WTC11 (cell line): Measurements from ENCODE around the gene MEGF6. TPM values are rescaled to one million over a fixed set of nuclear protein-coding genes. Genes with fewer than 3 reads are reported as not detected.

Experiments used
- ATAC-seq: fragments of 200-7000 bp; cut with Tn5 transposase; 2 replicates; pipeline ENCODE4 v1.10.0; 2021; ENCODE audit warnings: mild to moderate bottlenecking, moderate library complexity
- CTCF ChIA-PET: fragments of 300-600 bp; sonication (Branson Sonifier 250); formaldehyde crosslinking; loops from one replicate; lab custom pipeline; 2021; ENCODE audit warnings: antibody characterized with exemption; lab: Charles Lee
- POLR2A ChIA-PET: fragments of 350-600 bp; sonication (Branson Sonifier 250); formaldehyde crosslinking; loops from one replicate; lab custom pipeline; 2021; ENCODE audit warnings: antibody characterized with exemption; lab: Charles Lee
- DNase-seq: peaks from one replicate; pipeline ENCODE4 v3.0.0; 2021; ENCODE audit warnings: low spot score
- H3K27ac Mint-ChIP-seq: 2 replicates; pipeline ENCODE4 v1.8.0; 2021; ENCODE audit warnings: mixed read lengths
- H3K27me3 Mint-ChIP-seq: 2 replicates; pipeline ENCODE4 v1.8.0; 2021; ENCODE audit warnings: low read depth, mild to moderate bottlenecking, moderate library complexity, mixed read lengths
- H3K36me3 Mint-ChIP-seq: 2 replicates; pipeline ENCODE4 v1.8.0; 2021; ENCODE audit warnings: mixed read lengths
- H3K4me1 Mint-ChIP-seq: 2 replicates; pipeline ENCODE4 v1.8.0; 2022; ENCODE audit warnings: mixed read lengths
- H3K4me3 Mint-ChIP-seq: 2 replicates; pipeline ENCODE4 v1.8.0; 2021; ENCODE audit warnings: mild to moderate bottlenecking, moderate library complexity, mixed read lengths
- H3K9me3 Mint-ChIP-seq: 2 replicates; pipeline ENCODE4 v1.8.0; 2021; ENCODE audit warnings: mixed read lengths
- ATF1 ChIP-seq: sonication (generic); formaldehyde crosslinking; IDR thresholded peaks from 2 replicates; pipeline ENCODE4 v1.8.1; 2023; ENCODE audit warnings: mild to moderate bottlenecking, moderate library complexity, missing genetic modification reagents
- CREB1 ChIP-seq: sonication (generic); formaldehyde crosslinking; IDR thresholded peaks from 2 replicates; pipeline ENCODE4 v1.8.0; 2023; ENCODE audit warnings: mild to moderate bottlenecking, missing genetic modification reagents
- FOXK1 ChIP-seq: sonication (generic); formaldehyde crosslinking; IDR thresholded peaks from 2 replicates; pipeline ENCODE4 v1.8.0; 2022; ENCODE audit warnings: mild to moderate bottlenecking, moderate library complexity, missing genetic modification reagents
- GABPB1 ChIP-seq: sonication (generic); formaldehyde crosslinking; IDR thresholded peaks from 2 replicates; pipeline ENCODE4 v1.8.1; 2023; ENCODE audit warnings: mild to moderate bottlenecking, missing genetic modification reagents
- JAZF1 ChIP-seq: fragments of 250-450 bp; sonication (Bioruptor Pico); IDR thresholded peaks from 2 replicates; pipeline ENCODE4 v1.9.0; 2021; ENCODE audit warnings: moderate library complexity, mild to moderate bottlenecking, inconsistent platforms
- NFE2L1 ChIP-seq: sonication (generic); formaldehyde crosslinking; IDR thresholded peaks from 2 replicates; pipeline ENCODE4 v1.8.1; 2023; ENCODE audit warnings: missing genetic modification reagents
- OVOL2 ChIP-seq: fragments of 250-450 bp; sonication (Bioruptor Pico); IDR thresholded peaks from 2 replicates; pipeline ENCODE4 v1.9.0; 2021; ENCODE audit warnings: mild to moderate bottlenecking, borderline replicate concordance
- RELA ChIP-seq: sonication (generic); formaldehyde crosslinking; IDR thresholded peaks from 2 replicates; pipeline ENCODE4 v1.8.1; 2022; ENCODE audit warnings: missing genetic modification reagents, mild to moderate bottlenecking, borderline replicate concordance
- SOX15 ChIP-seq: fragments of 250-450 bp; sonication (Bioruptor Pico); IDR thresholded peaks from 2 replicates; pipeline ENCODE4 v1.9.0; 2021; ENCODE audit warnings: mild to moderate bottlenecking
- TEAD1 ChIP-seq: sonication (generic); formaldehyde crosslinking; IDR thresholded peaks from 2 replicates; pipeline ENCODE4 v1.8.0; 2022; ENCODE audit warnings: mild to moderate bottlenecking, missing genetic modification reagents
- ZNF121 ChIP-seq: sonication (generic); formaldehyde crosslinking; IDR thresholded peaks from 2 replicates; pipeline ENCODE4 v1.8.0; 2023; ENCODE audit warnings: missing genetic modification reagents
- ZNF232 ChIP-seq: sonication (generic); formaldehyde crosslinking; IDR thresholded peaks from 2 replicates; pipeline ENCODE4 v1.8.0; 2022; ENCODE audit warnings: mild to moderate bottlenecking, missing genetic modification reagents
- ZNF396 ChIP-seq: fragments of 250-450 bp; sonication (Bioruptor Pico); IDR thresholded peaks from 2 replicates; pipeline ENCODE4 v1.8.0; 2021; ENCODE audit warnings: mild to moderate bottlenecking, moderate library complexity, borderline replicate concordance
- ZNF416 ChIP-seq: fragments of 250-450 bp; sonication (Bioruptor Pico); IDR thresholded peaks from 2 replicates; pipeline ENCODE4 v1.9.0; 2021; ENCODE audit warnings: mild to moderate bottlenecking, inconsistent platforms
- total RNA-seq: library from RNA; stranded (reverse); gene quantifications from 3 replicates; pipeline ENCODE4 v1.2.3, GENCODE V29; 2021
- TF ChIP-seq, protein P1 (sequence below): sonication (generic); formaldehyde crosslinking; IDR thresholded peaks from 2 replicates; pipeline ENCODE4 v1.8.0; 2022; ENCODE audit warnings: missing genetic modification reagents
- TF ChIP-seq, protein P2 (sequence below): fragments of 250-450 bp; sonication (Bioruptor Pico); IDR thresholded peaks from 2 replicates; pipeline ENCODE4 v1.9.0; 2021; ENCODE audit warnings: moderate library complexity, mild to moderate bottlenecking, inconsistent platforms, borderline replicate concordance
- TF ChIP-seq, protein P3 (sequence below): sonication (generic); formaldehyde crosslinking; IDR thresholded peaks from 2 replicates; pipeline ENCODE4 v1.8.0; 2022; ENCODE audit warnings: mild to moderate bottlenecking, missing genetic modification reagents
- TF ChIP-seq, protein P4 (sequence below): fragments of 200-600 bp; IDR thresholded peaks from 2 replicates; pipeline ENCODE4 v1.8.0; 2022; ENCODE audit warnings: antibody characterized with exemption
- TF ChIP-seq, protein P5 (sequence below): sonication (generic); formaldehyde crosslinking; IDR thresholded peaks from 2 replicates; pipeline ENCODE4 v1.8.1; 2023; ENCODE audit warnings: mild to moderate bottlenecking, missing genetic modification reagents
- TF ChIP-seq, protein P6 (sequence below): sonication (generic); formaldehyde crosslinking; IDR thresholded peaks from 2 replicates; pipeline ENCODE4 v1.8.1; 2022; ENCODE audit warnings: low read depth, missing genetic modification reagents, borderline replicate concordance
- TF ChIP-seq, protein P7 (sequence below): sonication (generic); formaldehyde crosslinking; IDR thresholded peaks from 2 replicates; pipeline ENCODE4 v1.8.1; 2023; ENCODE audit warnings: mild to moderate bottlenecking, moderate library complexity, missing genetic modification reagents
- TF ChIP-seq, protein P8 (sequence below): sonication (generic); formaldehyde crosslinking; conservative IDR thresholded peaks from 2 replicates; pipeline ENCODE4 v1.8.1; 2022; ENCODE audit warnings: mild to moderate bottlenecking, missing genetic modification reagents

Gene MEGF6
- total RNA-seq, 1 experiment from 2014 or later, result 24.9 TPM

DNA sequence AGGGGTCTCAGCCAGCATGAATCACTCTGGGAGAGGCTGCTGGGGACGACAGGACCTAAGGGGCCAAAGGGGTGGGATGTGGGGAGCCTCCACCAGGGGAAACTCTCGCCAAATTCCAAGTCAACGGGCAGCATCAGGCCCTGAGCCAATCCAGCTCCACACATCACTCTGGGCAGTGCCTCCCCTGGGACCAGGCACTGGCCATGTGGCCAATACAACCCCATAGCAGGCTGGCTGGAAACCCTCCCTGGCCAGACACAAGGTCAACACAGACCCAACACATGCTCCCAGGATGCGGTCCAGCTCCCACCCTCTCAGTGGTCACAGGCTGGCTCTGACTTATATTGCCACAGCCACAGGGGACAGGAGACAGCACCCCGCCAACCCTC is 60.0 kb downstream of the MEGF6 start (continued):
- TF ChIP-seq JAZF1, result no peak
- TF ChIP-seq, protein P1, sequence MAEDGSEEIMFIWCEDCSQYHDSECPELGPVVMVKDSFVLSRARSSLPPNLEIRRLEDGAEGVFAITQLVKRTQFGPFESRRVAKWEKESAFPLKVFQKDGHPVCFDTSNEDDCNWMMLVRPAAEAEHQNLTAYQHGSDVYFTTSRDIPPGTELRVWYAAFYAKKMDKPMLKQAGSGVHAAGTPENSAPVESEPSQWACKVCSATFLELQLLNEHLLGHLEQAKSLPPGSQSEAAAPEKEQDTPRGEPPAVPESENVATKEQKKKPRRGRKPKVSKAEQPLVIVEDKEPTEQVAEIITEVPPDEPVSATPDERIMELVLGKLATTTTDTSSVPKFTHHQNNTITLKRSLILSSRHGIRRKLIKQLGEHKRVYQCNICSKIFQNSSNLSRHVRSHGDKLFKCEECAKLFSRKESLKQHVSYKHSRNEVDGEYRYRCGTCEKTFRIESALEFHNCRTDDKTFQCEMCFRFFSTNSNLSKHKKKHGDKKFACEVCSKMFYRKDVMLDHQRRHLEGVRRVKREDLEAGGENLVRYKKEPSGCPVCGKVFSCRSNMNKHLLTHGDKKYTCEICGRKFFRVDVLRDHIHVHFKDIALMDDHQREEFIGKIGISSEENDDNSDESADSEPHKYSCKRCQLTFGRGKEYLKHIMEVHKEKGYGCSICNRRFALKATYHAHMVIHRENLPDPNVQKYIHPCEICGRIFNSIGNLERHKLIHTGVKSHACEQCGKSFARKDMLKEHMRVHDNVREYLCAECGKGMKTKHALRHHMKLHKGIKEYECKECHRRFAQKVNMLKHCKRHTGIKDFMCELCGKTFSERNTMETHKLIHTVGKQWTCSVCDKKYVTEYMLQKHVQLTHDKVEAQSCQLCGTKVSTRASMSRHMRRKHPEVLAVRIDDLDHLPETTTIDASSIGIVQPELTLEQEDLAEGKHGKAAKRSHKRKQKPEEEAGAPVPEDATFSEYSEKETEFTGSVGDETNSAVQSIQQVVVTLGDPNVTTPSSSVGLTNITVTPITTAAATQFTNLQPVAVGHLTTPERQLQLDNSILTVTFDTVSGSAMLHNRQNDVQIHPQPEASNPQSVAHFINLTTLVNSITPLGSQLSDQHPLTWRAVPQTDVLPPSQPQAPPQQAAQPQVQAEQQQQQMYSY (CRISPR knock-in tag), result no peak
- TF ChIP-seq, protein P2, sequence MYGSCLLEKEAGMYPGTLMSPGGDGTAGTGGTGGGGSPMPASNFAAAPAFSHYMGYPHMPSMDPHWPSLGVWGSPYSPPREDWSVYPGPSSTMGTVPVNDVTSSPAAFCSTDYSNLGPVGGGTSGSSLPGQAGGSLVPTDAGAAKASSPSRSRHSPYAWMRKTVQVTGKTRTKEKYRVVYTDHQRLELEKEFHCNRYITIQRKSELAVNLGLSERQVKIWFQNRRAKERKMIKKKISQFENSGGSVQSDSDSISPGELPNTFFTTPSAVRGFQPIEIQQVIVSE, result no peak
- TF ChIP-seq, protein P3, sequence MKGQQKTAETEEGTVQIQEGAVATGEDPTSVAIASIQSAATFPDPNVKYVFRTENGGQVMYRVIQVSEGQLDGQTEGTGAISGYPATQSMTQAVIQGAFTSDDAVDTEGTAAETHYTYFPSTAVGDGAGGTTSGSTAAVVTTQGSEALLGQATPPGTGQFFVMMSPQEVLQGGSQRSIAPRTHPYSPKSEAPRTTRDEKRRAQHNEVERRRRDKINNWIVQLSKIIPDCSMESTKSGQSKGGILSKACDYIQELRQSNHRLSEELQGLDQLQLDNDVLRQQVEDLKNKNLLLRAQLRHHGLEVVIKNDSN (CRISPR knock-in tag), result no peak
- TF ChIP-seq CREB1, result no peak
- no peak for TF ChIP-seq ATF1 (CRISPR knock-in tag)
- TF ChIP-seq, protein P4, sequence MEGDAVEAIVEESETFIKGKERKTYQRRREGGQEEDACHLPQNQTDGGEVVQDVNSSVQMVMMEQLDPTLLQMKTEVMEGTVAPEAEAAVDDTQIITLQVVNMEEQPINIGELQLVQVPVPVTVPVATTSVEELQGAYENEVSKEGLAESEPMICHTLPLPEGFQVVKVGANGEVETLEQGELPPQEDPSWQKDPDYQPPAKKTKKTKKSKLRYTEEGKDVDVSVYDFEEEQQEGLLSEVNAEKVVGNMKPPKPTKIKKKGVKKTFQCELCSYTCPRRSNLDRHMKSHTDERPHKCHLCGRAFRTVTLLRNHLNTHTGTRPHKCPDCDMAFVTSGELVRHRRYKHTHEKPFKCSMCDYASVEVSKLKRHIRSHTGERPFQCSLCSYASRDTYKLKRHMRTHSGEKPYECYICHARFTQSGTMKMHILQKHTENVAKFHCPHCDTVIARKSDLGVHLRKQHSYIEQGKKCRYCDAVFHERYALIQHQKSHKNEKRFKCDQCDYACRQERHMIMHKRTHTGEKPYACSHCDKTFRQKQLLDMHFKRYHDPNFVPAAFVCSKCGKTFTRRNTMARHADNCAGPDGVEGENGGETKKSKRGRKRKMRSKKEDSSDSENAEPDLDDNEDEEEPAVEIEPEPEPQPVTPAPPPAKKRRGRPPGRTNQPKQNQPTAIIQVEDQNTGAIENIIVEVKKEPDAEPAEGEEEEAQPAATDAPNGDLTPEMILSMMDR, result no peak
- no peak for TF ChIP-seq TEAD1 (CRISPR knock-in tag)
- no peak for TF ChIP-seq FOXK1 (CRISPR knock-in tag)

DNA sequence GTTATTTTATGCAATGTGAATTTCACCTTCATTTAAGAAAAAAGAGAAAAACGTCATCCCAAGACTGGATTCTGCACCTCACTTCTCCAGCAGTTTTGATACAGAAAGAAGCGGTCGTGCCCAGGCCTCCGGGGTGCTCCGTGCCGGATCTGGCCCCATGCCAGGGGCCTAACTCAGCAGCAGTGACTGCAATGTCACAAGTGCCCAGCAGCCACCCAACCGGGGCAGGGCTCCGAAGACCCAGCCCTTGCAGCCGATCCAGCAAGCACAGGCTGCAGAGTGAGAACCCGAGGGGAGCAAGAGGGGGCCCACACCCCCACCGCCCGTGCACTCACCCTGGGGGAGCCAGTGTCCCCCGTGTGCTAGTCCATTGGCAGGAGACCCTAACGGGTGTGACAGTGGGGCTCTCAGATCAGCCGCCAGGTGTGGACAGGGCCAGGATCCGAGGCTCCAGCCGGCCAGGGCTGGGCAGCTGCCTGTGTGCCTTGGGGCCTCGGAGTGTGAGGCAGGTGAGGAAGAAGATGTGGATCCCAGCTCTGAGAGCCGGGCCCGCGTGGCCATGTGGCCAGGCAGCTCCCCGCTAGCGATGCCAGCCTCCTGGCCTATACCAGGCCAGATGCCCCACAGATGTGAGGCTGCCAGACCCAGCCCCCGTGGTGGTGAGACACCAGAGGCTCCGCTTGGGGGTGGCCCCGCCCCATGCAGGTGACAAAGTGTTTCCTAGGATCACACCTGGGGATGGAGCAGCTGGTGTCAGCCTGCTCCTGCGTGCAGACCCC is 60.6 kb downstream of the MEGF6 start:
- H3K4me1 Mint-ChIP-seq, result no peaks in the 10 kb centered on the region
- H3K36me3 Mint-ChIP-seq, result no peaks in the 10 kb centered on the region
- DNase-seq (no peak), ATAC-seq (no peak)
- H3K27ac Mint-ChIP-seq, result no peak overlapping the region
- H3K27me3 Mint-ChIP-seq, result no peaks in the 10 kb centered on the region
- ChIA-PET CTCF (interaction anchor here (1.0 kb wide), 1 partner anchor 60 kb away, joined by 4 read pairs; no protein-coding TSS in a partner anchor), POLR2A (interaction anchor here (0.6 kb wide), 1 partner anchor 108 kb away, joined by 4 read pairs; no protein-coding TSS in a partner anchor)
- no peaks in the 10 kb centered on the region for H3K9me3 Mint-ChIP-seq
- H3K4me3 Mint-ChIP-seq, result no peak overlapping the region
- no peak for TF ChIP-seq OVOL2 (CRISPR knock-in tag)
- no peak for TF ChIP-seq ZNF232 (CRISPR knock-in tag)
- no peak for TF ChIP-seq RELA (CRISPR knock-in tag)
- TF ChIP-seq, protein P5, sequence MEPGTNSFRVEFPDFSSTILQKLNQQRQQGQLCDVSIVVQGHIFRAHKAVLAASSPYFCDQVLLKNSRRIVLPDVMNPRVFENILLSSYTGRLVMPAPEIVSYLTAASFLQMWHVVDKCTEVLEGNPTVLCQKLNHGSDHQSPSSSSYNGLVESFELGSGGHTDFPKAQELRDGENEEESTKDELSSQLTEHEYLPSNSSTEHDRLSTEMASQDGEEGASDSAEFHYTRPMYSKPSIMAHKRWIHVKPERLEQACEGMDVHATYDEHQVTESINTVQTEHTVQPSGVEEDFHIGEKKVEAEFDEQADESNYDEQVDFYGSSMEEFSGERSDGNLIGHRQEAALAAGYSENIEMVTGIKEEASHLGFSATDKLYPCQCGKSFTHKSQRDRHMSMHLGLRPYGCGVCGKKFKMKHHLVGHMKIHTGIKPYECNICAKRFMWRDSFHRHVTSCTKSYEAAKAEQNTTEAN, result no peak
- TF ChIP-seq GABPB1 (CRISPR knock-in tag), result no peak
- TF ChIP-seq NFE2L1 (CRISPR knock-in tag), result no peak
- TF ChIP-seq, protein P6, sequence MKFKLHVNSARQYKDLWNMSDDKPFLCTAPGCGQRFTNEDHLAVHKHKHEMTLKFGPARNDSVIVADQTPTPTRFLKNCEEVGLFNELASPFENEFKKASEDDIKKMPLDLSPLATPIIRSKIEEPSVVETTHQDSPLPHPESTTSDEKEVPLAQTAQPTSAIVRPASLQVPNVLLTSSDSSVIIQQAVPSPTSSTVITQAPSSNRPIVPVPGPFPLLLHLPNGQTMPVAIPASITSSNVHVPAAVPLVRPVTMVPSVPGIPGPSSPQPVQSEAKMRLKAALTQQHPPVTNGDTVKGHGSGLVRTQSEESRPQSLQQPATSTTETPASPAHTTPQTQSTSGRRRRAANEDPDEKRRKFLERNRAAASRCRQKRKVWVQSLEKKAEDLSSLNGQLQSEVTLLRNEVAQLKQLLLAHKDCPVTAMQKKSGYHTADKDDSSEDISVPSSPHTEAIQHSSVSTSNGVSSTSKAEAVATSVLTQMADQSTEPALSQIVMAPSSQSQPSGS (CRISPR knock-in tag), result no peak
- TF ChIP-seq ZNF121 (CRISPR knock-in tag), result no peak
- TF ChIP-seq SOX15 (CRISPR knock-in tag), result no peak
- TF ChIP-seq, protein P7, sequence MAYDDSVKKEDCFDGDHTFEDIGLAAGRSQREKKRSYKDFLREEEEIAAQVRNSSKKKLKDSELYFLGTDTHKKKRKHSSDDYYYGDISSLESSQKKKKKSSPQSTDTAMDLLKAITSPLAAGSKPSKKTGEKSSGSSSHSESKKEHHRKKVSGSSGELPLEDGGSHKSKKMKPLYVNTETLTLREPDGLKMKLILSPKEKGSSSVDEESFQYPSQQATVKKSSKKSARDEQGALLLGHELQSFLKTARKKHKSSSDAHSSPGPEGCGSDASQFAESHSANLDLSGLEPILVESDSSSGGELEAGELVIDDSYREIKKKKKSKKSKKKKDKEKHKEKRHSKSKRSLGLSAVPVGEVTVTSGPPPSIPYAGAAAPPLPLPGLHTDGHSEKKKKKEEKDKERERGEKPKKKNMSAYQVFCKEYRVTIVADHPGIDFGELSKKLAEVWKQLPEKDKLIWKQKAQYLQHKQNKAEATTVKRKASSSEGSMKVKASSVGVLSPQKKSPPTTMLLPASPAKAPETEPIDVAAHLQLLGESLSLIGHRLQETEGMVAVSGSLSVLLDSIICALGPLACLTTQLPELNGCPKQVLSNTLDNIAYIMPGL (CRISPR knock-in tag), result no peak
- TF ChIP-seq ZNF416, result no peak
- TF ChIP-seq, protein P8, sequence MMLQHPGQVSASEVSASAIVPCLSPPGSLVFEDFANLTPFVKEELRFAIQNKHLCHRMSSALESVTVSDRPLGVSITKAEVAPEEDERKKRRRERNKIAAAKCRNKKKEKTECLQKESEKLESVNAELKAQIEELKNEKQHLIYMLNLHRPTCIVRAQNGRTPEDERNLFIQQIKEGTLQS (CRISPR knock-in tag), result no peak
- TF ChIP-seq ZNF396 (CRISPR knock-in tag), result no peak
